SU-DHL-6 (cell line): ENCODE data around the gene CCM2.
"Not testable (repeated sequence)": the region's sequence is repeated elsewhere in the genome, so short reads cannot be mapped to it uniquely, and the experiment has no call there.

Experiments used
- H2AFZ ChIP-seq: fragments of 200-600 bp; sonication (generic); 2 replicates; pipeline ENCODE4 v1.6.1; 2014; ENCODE audit warnings: low read depth, mild to moderate bottlenecking, moderate library complexity, mixed read lengths, antibody characterized with exemption, low read length; ENCODE audit not compliant: severe bottlenecking
- H3F3A ChIP-seq: fragments of 200-600 bp; shearing (Covaris generic); 2 replicates; pipeline ENCODE4 v1.6.0; 2016; ENCODE audit warnings: antibody characterized with exemption, mild to moderate bottlenecking; ENCODE audit not compliant: insufficient read depth
- H3K27ac ChIP-seq: fragments of 200-600 bp; sonication (generic); 2 replicates; pipeline ENCODE4 v1.5.1; 2016; ENCODE audit warnings: low read depth, mild to moderate bottlenecking, low read length, moderate library complexity, mixed read lengths
- H3K27me3 ChIP-seq: fragments of 200-600 bp; sonication (generic), shearing (Covaris generic); 2 replicates; pipeline ENCODE4 v1.6.0; 2014; ENCODE audit warnings: mild to moderate bottlenecking, low read length
- H3K36me3 ChIP-seq: fragments of 200-600 bp; sonication (generic); 2 replicates; pipeline ENCODE4 v1.6.1; 2014; ENCODE audit warnings: mild to moderate bottlenecking, low read length, mixed read lengths
- H3K4me2 ChIP-seq: fragments of 300-600, 200-600 bp; shearing (Covaris generic), sonication (generic); 2 replicates; pipeline ENCODE4 v1.6.0; 2014; ENCODE audit warnings: low read length, low read depth, mild to moderate bottlenecking; ENCODE audit not compliant: poor library complexity, severe bottlenecking
- H3K4me3 ChIP-seq: fragments of 200-600 bp; sonication (generic); 2 replicates; pipeline ENCODE4 v1.5.1; 2014; ENCODE audit warnings: antibody characterized with exemption, low read length, mild to moderate bottlenecking, mixed read lengths; ENCODE audit not compliant: insufficient read depth, poor library complexity, severe bottlenecking
- H3K79me2 ChIP-seq: fragments of 200-600 bp; sonication (generic); 2 replicates; pipeline ENCODE4 v1.6.1; 2014; ENCODE audit warnings: mild to moderate bottlenecking, low read length, moderate library complexity; ENCODE audit not compliant: insufficient read depth
- H3K9ac ChIP-seq: fragments of 200-600 bp; sonication (generic); 2 replicates; pipeline ENCODE4 v1.7.0; 2014; ENCODE audit warnings: mild to moderate bottlenecking, low read length
- H3K9me2 ChIP-seq: fragments of 200-600 bp; sonication (generic); replicated peaks from 2 replicates; pipeline ENCODE4 v1.6.1; 2014; ENCODE audit warnings: low read length; ENCODE audit not compliant: insufficient read depth
- H3K9me3 ChIP-seq: fragments of 200-600 bp; sonication (generic); 2 replicates; pipeline ENCODE4 v1.6.1; 2014; ENCODE audit warnings: low read length, mixed read lengths; ENCODE audit not compliant: insufficient read depth
- H4K20me1 ChIP-seq: fragments of 200-600 bp; sonication (generic); 2 replicates; pipeline ENCODE4 v1.6.1; 2014; ENCODE audit warnings: low read depth, mild to moderate bottlenecking, antibody characterized with exemption, low read length, moderate library complexity, mixed read lengths
- CTCF ChIP-seq: fragments of 200-600 bp; sonication (generic); IDR thresholded peaks from one replicate; pipeline ENCODE4 v1.5.1; 2017; ENCODE audit warnings: antibody characterized with exemption, mild to moderate bottlenecking, low read length, moderate library complexity; ENCODE audit not compliant: insufficient read depth, poor library complexity, severe bottlenecking
- EZH2phosphoT487 ChIP-seq: fragments of 200-600 bp; sonication (generic), shearing (Covaris generic); conservative IDR thresholded peaks from 2 replicates; pipeline ENCODE4 v1.6.1; 2018; ENCODE audit warnings: mild to moderate bottlenecking, antibody characterized with exemption, low read length, moderate library complexity, mixed read lengths

The CCM2 gene

GRCh38 chr7:44988701-44989100 is 11.3 kb upstream of the CCM2 start:
- Histone ChIP-seq H4K20me1 (peaks cover 12% of the 10 kb centered on the region), H3K79me2 (peaks cover 28% of the 10 kb centered on the region), H3K9me3 (no peaks in the 10 kb centered on the region), H3K27ac (no peak overlapping the region), H3K9ac (no peak overlapping the region), H3K4me3 (no peak overlapping the region), H3K4me2 (no peak overlapping the region), H3K9me2 (no peaks in the 10 kb centered on the region), H2AFZ (no peak overlapping the region), H3K36me3 (peaks cover 24% of the 10 kb centered on the region), H3K27me3 (no peaks in the 10 kb centered on the region), H3F3A (peaks cover 31% of the 10 kb centered on the region)
- TF ChIP-seq CTCF = no peak

- H3F3A ChIP-seq = peaks cover 27% of the 10 kb centered on the region
- H3K27me3 ChIP-seq = no peaks in the 10 kb centered on the region
- no peak overlapping the region for H3K4me3 ChIP-seq
- H3K36me3 ChIP-seq = peaks cover 20% of the 10 kb centered on the region
- H3K9me2 ChIP-seq = no peaks in the 10 kb centered on the region
- no peaks in the 10 kb centered on the region for H3K9me3 ChIP-seq
- H4K20me1 ChIP-seq = peaks cover 11% of the 10 kb centered on the region
- H3K79me2 ChIP-seq = peaks cover 24% of the 10 kb centered on the region
- no peak overlapping the region for H3K27ac ChIP-seq
- TF ChIP-seq EZH2phosphoT487 (no peak), CTCF (no peak)
- H3K4me2 ChIP-seq = no peak overlapping the region
- H3K9ac ChIP-seq = no peak overlapping the region
- H2AFZ ChIP-seq = no peak overlapping the region
Observed at GRCh38 chr7:44989132-44989531, 10.9 kb upstream of the CCM2 start.

GRCh38 chr7:44990109-44991023 is 9.6 kb upstream of the CCM2 start:
- Histone ChIP-seq H2AFZ (no peak overlapping the region), H3K4me2 (no peak overlapping the region), H3K9me3 (no peaks in the 10 kb centered on the region)

GRCh38 chr7:44992004-44992795 is 7.8 kb upstream of the CCM2 start:
- H3K36me3 ChIP-seq, H3K27ac ChIP-seq, H4K20me1 ChIP-seq, H3K9ac ChIP-seq, H3K4me3 ChIP-seq, H3K9me3 ChIP-seq, H3K79me2 ChIP-seq, H3K27me3 ChIP-seq, H2AFZ ChIP-seq, H3K9me2 ChIP-seq, H3K4me2 ChIP-seq: not testable (repeated sequence)
- H3F3A ChIP-seq = peaks cover 31% of the 10 kb centered on the region

More at GRCh38 chr7:44990109-44991023, 9.6 kb upstream of the CCM2 start:
- H3K36me3 ChIP-seq = peaks cover 8% of the 10 kb centered on the region
- peaks cover 23% of the 10 kb centered on the region for H3F3A ChIP-seq
- no peak overlapping the region for H3K4me3 ChIP-seq
- no peak overlapping the region for H3K27ac ChIP-seq
- H3K79me2 ChIP-seq = peaks cover 12% of the 10 kb centered on the region
- no peaks in the 10 kb centered on the region for H3K9me2 ChIP-seq
- H4K20me1 ChIP-seq = no peaks in the 10 kb centered on the region; the same call in 1 of the 2 replicates
- TF ChIP-seq EZH2phosphoT487 (no peak), CTCF (no peak)
- H3K9ac ChIP-seq = no peak overlapping the region
- H3K27me3 ChIP-seq = no peaks in the 10 kb centered on the region
